ENCODE results near the gene MYLK. TPM values are rescaled to one million over a fixed set of nuclear protein-coding genes. Genes with fewer than 3 reads are reported as not detected.

Gene MYLK
- total RNA-seq, 2 experiments from 2014 or later, result 0.11 TPM; not detected in 1

DNA sequence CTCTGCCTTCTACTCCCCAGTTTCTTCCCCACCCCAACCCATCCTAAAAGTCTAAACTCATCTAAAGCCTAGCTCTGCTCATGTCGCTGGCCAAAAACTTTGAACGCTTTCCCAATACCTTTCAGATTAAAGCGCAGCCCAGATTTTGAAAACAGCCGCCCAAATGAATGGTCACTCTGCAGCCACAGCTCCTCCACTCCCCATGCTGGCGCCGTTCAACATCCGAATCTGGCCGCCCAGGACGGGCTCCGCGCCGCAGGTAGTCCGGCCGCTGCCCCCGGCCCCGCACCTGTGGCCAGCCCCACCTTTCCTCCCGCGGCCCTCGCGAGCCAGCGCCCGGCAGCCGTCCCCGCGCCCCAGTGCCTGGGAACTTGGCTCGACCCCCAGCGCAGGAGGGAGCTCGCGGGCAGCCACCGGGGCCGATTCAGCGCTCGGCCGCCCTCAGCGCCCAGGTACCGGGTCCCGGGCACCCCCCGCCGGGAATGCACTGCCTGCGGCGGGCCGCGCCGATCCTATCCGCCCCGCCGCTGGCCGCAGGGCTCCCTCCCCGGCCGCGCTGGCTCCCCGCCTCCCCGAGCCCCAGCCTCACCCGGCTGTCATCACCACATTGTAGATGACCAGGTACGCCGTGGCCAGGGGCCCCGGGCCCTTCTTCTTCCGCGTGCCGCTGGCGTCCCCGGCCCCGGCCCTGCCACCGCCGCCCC lies 299.7 kb downstream of the MYLK start:
- Mint-ChIP-seq H3K4me3 (no peak overlapping the region), H3K4me1 (peaks cover 15% of the 10 kb centered on the region), H3K36me3 (peaks cover 28% of the 10 kb centered on the region), H3K27ac (peak overlapping the region; percentile 75), H3K9me3 (no peaks in the 10 kb centered on the region), H3K27me3 (no peaks in the 10 kb centered on the region)
- DNase-seq, result no peak
- ATAC-seq (ENCODE audit: low read depth), result peak; percentile 34
- POLR2A ChIA-PET, result interaction anchor here (1.2 kb wide), 1 partner anchor 40 kb away, joined by 3 read pairs; no protein-coding TSS in a partner anchor

DNA sequence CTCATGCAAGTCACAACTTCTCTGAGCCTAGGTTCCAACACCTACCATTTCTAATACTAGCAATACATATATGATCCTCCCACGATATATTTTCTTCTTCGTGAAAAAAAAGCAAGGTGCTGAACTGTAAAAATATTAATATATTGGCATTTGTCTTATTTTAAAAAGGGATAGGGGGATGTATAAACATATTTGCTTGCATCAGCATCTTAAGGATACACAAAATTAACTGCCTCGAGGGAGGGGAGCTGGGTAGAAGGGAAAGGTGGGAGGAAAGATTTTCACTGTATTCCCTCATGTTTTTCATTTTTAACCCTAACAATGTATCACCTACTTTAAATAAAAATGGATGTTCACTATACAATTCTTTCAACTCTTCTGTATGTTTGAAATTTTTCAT lies 300.6 kb downstream of the MYLK start:
- Mint-ChIP-seq H3K9me3 (no peaks in the 10 kb centered on the region), H3K4me3 (no peak overlapping the region), H3K27ac (no peak overlapping the region), H3K36me3 (peaks cover 19% of the 10 kb centered on the region), H3K4me1 (peaks cover 15% of the 10 kb centered on the region), H3K27me3 (no peaks in the 10 kb centered on the region)
- no peak for DNase-seq
- POLR2A ChIA-PET, result no interaction called here
- ATAC-seq (ENCODE audit: low read depth), result no peak

DNA sequence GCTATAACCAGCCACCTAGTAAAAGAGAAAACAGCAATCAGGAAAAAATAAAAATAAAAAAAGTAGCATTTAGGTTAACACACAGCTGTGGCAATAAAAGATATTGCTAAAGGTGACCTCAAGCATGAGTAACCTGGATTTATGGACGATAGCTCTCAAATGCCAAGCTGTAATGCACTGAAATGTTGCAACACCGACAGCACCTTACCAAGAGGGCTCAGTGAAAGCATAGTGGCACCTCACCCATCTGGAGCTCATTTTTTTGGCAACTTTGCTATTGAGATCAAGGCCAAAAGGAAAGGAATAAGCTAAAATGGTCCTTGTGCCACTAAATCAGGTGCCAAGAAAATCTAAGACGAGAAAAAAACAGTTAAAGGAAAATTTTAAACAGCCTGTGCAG lies 301.8 kb downstream of the MYLK start:
- no peak overlapping the region for H3K4me3 Mint-ChIP-seq
- peaks cover 15% of the 10 kb centered on the region for H3K36me3 Mint-ChIP-seq
- POLR2A ChIA-PET, result no interaction called here
- no peak for DNase-seq
- no peak for ATAC-seq (ENCODE audit: low read depth)
- no peaks in the 10 kb centered on the region for H3K27me3 Mint-ChIP-seq
- no peak overlapping the region for H3K27ac Mint-ChIP-seq
- H3K9me3 Mint-ChIP-seq, result no peaks in the 10 kb centered on the region
- peaks cover 17% of the 10 kb centered on the region for H3K4me1 Mint-ChIP-seq

DNA sequence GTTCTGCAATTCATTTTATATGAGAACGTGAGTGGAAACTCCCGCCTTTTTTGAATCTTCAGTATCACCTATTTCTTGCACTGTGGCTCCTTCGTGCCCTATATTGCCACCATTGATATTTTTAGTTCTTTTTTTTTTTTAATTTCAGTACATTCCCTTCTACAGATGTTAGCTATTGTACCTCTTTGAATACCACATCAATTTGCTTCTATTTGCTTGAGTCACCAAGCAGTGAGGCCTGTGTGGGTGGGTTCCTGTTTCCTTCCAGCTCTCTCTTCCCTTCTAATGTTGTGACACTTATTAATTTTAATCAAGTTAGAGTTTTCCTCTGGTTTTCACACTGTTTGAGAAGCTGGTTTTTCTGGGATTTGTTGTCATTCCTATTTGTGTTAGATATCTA lies 308.0 kb downstream of the MYLK start:
- POLR2A ChIA-PET, result no interaction called here
- H3K27ac Mint-ChIP-seq, result no peak overlapping the region
- DNase-seq (no peak), ATAC-seq (ENCODE audit: low read depth) (no peak)
- H3K4me3 Mint-ChIP-seq, result no peak overlapping the region
- no peaks in the 10 kb centered on the region for H3K27me3 Mint-ChIP-seq
- peaks cover 17% of the 10 kb centered on the region for H3K36me3 Mint-ChIP-seq
- no peaks in the 10 kb centered on the region for H3K9me3 Mint-ChIP-seq
- H3K4me1 Mint-ChIP-seq, result peaks cover 8% of the 10 kb centered on the region

DNA sequence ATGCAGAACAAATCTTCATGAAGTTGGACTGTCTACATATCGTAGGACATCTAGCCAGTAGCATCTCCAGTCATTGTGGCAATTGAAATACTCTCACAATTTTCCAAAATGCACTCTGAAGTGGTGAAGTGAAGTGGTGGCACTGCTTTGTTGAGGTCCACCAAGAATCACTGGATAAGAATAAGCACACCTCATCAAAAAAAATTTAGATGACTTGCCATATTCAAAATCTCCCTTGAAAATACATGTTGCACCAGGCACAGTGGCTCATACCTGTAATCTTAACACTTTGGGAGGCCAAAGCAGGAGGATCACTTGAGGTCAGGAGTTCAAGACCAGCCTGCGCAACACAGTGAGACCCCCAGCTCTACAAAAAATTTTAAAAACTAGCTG lies 312.2 kb downstream of the MYLK start:
- no peaks in the 10 kb centered on the region for H3K27me3 Mint-ChIP-seq
- H3K27ac Mint-ChIP-seq, result no peak overlapping the region
- no peak overlapping the region for H3K4me3 Mint-ChIP-seq
- POLR2A ChIA-PET, result no interaction called here
- no peak for ATAC-seq (ENCODE audit: low read depth)
- H3K4me1 Mint-ChIP-seq, result peaks cover 6% of the 10 kb centered on the region
- no peak for DNase-seq
- H3K9me3 Mint-ChIP-seq, result no peaks in the 10 kb centered on the region
- peaks cover 13% of the 10 kb centered on the region for H3K36me3 Mint-ChIP-seq

DNA sequence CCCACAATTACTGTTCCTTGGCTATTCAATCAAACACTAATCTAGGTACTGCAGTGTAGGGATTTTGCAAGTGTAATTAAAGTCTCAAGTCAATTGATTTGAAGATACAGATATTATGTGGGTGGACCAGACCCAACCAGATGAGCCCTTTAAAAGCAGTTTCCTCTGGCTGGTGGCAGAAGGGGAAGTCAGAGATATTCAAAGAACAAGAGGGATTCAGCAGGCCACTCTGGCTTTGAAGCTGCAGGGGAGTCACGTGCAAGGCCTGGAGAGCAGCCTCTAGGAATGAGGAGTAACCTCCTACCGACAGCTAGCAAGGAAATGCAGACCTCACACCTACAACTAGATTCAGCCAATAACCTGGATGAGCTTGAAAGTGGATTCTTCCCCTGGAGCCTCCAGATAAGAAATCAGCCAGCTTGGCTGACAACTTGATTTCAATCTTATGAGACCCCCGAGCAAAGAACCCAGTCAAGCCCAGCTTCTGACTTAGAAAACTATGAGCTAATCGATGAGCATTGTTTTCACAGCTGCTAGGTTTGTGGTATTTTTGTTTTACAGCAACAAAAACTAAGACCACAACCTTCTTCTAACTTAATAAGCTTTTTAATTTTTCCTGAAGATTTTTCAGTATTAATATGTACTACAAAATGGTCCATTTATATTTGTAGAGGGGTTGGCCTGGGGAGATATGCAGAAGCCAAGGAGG lies 312.7 kb downstream of the MYLK start:
- Mint-ChIP-seq H3K36me3 (peaks cover 10% of the 10 kb centered on the region), H3K27me3 (no peaks in the 10 kb centered on the region), H3K9me3 (no peaks in the 10 kb centered on the region), H3K4me3 (no peak overlapping the region), H3K4me1 (peaks cover 3% of the 10 kb centered on the region), H3K27ac (no peak overlapping the region)
- no peak for DNase-seq
- no peak for ATAC-seq (ENCODE audit: low read depth)
- POLR2A ChIA-PET, result no interaction called here

DNA sequence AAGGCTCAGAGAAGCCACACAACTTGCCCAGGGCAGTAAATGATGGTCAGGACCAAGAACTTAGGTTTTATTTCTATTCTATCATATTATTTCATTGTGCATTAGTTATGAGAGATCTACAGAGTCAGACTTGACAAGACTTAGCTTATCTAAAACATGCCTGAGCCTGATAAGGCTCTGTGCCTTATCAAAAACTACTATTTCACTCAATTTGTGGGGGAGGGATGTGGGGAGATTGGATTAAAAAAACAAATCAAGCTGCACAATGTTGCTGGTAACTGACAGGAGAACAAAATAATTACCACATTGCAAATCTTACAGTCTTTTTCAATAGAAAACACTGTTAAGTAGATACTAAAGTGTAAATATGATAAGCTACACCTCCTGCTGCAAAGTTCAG lies 315.3 kb downstream of the MYLK start:
- Mint-ChIP-seq H3K9me3 (no peaks in the 10 kb centered on the region), H3K36me3 (peaks cover 7% of the 10 kb centered on the region), H3K4me1 (no peaks in the 10 kb centered on the region), H3K27me3 (no peaks in the 10 kb centered on the region), H3K27ac (no peak overlapping the region), H3K4me3 (no peak overlapping the region)
- POLR2A ChIA-PET, result interaction anchor here (0.6 kb wide), 1 partner anchor 271 kb away, joined by 3 read pairs; no protein-coding TSS in a partner anchor
- no peak for ATAC-seq (ENCODE audit: low read depth)
- DNase-seq, result no peak

DNA sequence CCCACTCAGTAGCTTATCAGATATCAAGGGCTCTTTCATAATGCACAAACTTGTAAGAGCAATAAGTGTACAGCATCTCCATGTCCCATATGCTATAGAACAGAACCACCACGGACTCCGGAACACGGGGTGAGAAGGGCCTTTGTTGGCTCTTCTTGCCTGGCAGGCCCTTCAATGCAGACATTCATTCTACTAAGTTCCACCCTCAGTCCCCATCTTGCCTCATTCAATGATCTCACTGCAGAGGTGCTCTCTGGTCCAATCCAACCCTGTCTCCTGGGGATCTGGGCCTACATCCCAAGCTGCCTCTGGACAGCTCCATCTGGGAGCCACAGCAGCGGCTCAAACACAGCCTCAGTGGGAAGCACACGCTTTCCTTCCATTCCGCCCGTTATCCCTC lies 316.1 kb downstream of the MYLK start:
- no peak for ATAC-seq (ENCODE audit: low read depth)
- no peak overlapping the region for H3K27ac Mint-ChIP-seq

DNA sequence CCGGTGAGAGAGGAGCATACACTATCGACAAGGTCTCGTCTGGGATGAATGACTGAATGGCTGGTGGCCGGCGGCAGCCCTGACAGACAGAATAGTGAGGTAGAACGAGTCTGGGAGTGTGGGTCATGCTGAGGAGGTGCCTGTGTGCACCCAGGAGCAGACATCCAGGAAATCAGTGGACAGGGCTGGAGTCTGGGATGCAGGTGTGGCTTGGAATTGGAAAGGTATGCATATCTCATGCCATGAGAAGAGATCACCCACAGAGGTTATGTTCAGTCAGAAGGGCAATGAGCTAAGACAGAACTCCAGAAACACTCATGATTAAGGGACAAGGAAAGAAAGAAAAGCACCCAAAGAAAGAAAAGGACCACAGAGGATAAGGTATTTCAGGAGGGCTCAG lies 320.1 kb downstream of the MYLK start:
- H3K36me3 Mint-ChIP-seq, result peaks cover 5% of the 10 kb centered on the region
- no peak overlapping the region for H3K4me3 Mint-ChIP-seq
- POLR2A ChIA-PET, result no interaction called here
- no peaks in the 10 kb centered on the region for H3K27me3 Mint-ChIP-seq
- ATAC-seq (ENCODE audit: low read depth), result no peak
- no peak for DNase-seq
- no peak overlapping the region for H3K27ac Mint-ChIP-seq
- no peaks in the 10 kb centered on the region for H3K9me3 Mint-ChIP-seq
- peaks cover 1% of the 10 kb centered on the region for H3K4me1 Mint-ChIP-seq

More for the DNA sequence above, 316.1 kb downstream of the MYLK start:
- Mint-ChIP-seq H3K36me3 (peaks cover 7% of the 10 kb centered on the region), H3K27me3 (no peaks in the 10 kb centered on the region), H3K4me1 (no peaks in the 10 kb centered on the region), H3K9me3 (no peaks in the 10 kb centered on the region), H3K4me3 (no peak overlapping the region)
- POLR2A ChIA-PET, result no interaction called here
- no peak for DNase-seq

DNA sequence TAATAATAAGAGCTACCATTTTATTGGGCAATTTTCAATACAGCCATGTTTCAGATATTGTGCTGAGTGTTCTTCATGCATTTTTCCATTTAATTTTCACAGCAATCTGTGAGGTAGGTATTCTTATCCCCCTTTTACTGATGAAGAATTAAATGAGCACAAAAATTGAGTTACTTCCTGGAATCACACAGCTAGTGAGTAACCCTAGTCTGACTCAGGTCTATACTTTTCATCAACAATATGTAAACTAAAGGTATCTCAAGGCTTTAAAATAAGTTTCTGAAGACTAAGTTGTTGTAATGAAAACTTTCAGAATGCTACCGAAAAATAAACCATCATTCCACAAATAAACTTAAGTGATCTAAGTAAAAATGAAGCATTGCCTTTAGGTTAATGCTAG lies 321.6 kb downstream of the MYLK start:
- POLR2A ChIA-PET, result no interaction called here
- Mint-ChIP-seq H3K27me3 (no peaks in the 10 kb centered on the region), H3K4me3 (no peak overlapping the region), H3K27ac (no peak overlapping the region), H3K9me3 (no peaks in the 10 kb centered on the region), H3K36me3 (no peaks in the 10 kb centered on the region), H3K4me1 (peaks cover 1% of the 10 kb centered on the region)
- ATAC-seq (ENCODE audit: low read depth), result no peak
- no peak for DNase-seq

DNA sequence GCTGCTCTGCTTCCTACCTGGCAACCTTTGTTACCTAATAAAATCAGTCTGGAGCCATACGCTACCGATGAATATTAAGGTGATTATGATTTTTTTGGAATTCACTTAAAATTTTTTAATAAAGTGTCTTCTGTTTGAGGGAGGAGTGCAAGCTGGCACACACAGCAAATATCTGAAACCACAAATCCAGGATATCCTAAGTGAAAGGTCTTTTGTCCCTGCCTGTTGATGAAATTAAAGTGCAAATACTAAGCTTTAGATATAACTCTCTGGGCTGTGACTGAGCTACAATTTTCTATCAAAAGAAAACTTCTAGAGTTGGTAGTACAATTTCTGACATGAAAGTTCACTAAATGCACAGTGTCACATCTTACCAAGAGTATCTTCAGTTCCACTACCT lies 322.9 kb downstream of the MYLK start:
- H3K4me1 Mint-ChIP-seq, result peaks cover 1% of the 10 kb centered on the region
- DNase-seq (no peak), ATAC-seq (ENCODE audit: low read depth) (no peak)
- no peak overlapping the region for H3K4me3 Mint-ChIP-seq
- no peaks in the 10 kb centered on the region for H3K36me3 Mint-ChIP-seq
- POLR2A ChIA-PET, result no interaction called here
- H3K27ac Mint-ChIP-seq, result no peak overlapping the region
- H3K27me3 Mint-ChIP-seq, result no peaks in the 10 kb centered on the region
- H3K9me3 Mint-ChIP-seq, result no peaks in the 10 kb centered on the region

Other genes with a start within 250 kb of the MYLK start
- 10 to 100 TPM; 48.9 to 63.0 TPM for gene CCDC14, start 76.9 kb upstream of the MYLK start, total RNA-seq
- gene ROPN1, start 107.8 kb upstream of the MYLK start, total RNA-seq, result not detected
- gene KALRN, start 149.0 kb upstream of the MYLK start, total RNA-seq, result 1 to 10 TPM; 3.4 to 4.0 TPM

All from activated naive CD8-positive, alpha-beta T cell treated with anti-CD3 and anti-CD28 coated beads, Interleukin-2, amount 10 ng/mL, durations not matched to agents 7 days and 5 days (primary cell).